HEK293 (cell line): ENCODE data around the gene DCHS1.

Experiments used
- EGR2 ChIP-seq: fragments of 450-650 bp; formaldehyde crosslinking; IDR thresholded peaks from 2 replicates; pipeline ENCODE4 v1.5.1; 2016; ENCODE audit warnings: low read depth, missing biosample characterization, missing genetic modification characterization
- GLIS1 ChIP-seq: fragments of 450-650 bp; formaldehyde crosslinking; IDR thresholded peaks from 2 replicates; pipeline ENCODE4 v1.5.1; 2016; ENCODE audit warnings: missing biosample characterization, missing genetic modification characterization
- GLIS2 ChIP-seq: fragments of 450-650 bp; formaldehyde crosslinking; IDR thresholded peaks from 2 replicates; pipeline ENCODE4 v1.5.1; 2016; ENCODE audit warnings: missing biosample characterization, missing genetic modification characterization
- KLF9 ChIP-seq: fragments of 450-650 bp; formaldehyde crosslinking; IDR thresholded peaks from 2 replicates; pipeline ENCODE4 v1.5.1; 2016; ENCODE audit warnings: missing biosample characterization, missing genetic modification characterization, low read depth
- MEIS1 ChIP-seq: sonication (generic); formaldehyde crosslinking; IDR thresholded peaks from 2 replicates; pipeline ENCODE4 v1.8.1; 2022; ENCODE audit warnings: missing genetic modification reagents, mild to moderate bottlenecking, borderline replicate concordance
- SALL2 ChIP-seq: fragments of 450-650 bp; formaldehyde crosslinking; IDR thresholded peaks from 2 replicates; pipeline ENCODE4 v1.5.0; 2017; ENCODE audit warnings: missing biosample characterization, mild to moderate bottlenecking, missing genetic modification characterization, borderline replicate concordance
- ZFP69B ChIP-seq: fragments of 450-650 bp; formaldehyde crosslinking; IDR thresholded peaks from 2 replicates; pipeline ENCODE4 v1.5.1; 2016; ENCODE audit warnings: missing biosample characterization, missing genetic modification characterization
- ZNF175 ChIP-seq: fragments of 450-650 bp; formaldehyde crosslinking; IDR thresholded peaks from 2 replicates; pipeline ENCODE4 v1.5.1; 2016; ENCODE audit warnings: missing biosample characterization, missing genetic modification characterization
- ZNF19 ChIP-seq: fragments of 450-650 bp; formaldehyde crosslinking; IDR thresholded peaks from 2 replicates; pipeline ENCODE4; 2016; ENCODE audit warnings: missing biosample characterization, missing genetic modification characterization, low read depth
- ZNF274 ChIP-seq, 2 experiments: fragments of 200-500 bp in 1 of 2; fragments of 450-650 bp in 1 of 2; sonication (Bioruptor generic) in 1 of 2; formaldehyde crosslinking in 1 of 2; IDR thresholded peaks; 2 replicates each; pipeline versions ENCODE4 v1.5.1 to v1.6.1; 2014 to 2016; ENCODE audit warnings: borderline replicate concordance in 1 of 2, inconsistent platforms in 1 of 2, low read length in 1 of 2, missing biosample characterization in 1 of 2, missing genetic modification characterization in 1 of 2
- ZNF513 ChIP-seq: fragments of 450-650 bp; IDR thresholded peaks from 2 replicates; pipeline ENCODE4 v1.5.1; 2018; ENCODE audit warnings: missing biosample characterization, missing genetic modification characterization
- ZNF529 ChIP-seq: fragments of 450-650 bp; formaldehyde crosslinking; IDR thresholded peaks from 2 replicates; pipeline ENCODE4 v1.5.1; 2017; ENCODE audit warnings: missing genetic modification characterization, missing biosample characterization; ENCODE audit not compliant: insufficient replicate concordance
- ZNF530 ChIP-seq: fragments of 450-650 bp; formaldehyde crosslinking; IDR thresholded peaks from 2 replicates; pipeline ENCODE4 v1.5.1; 2016; ENCODE audit warnings: low read depth, missing biosample characterization, missing genetic modification characterization
- ZNF555 ChIP-seq: fragments of 450-650 bp; formaldehyde crosslinking; conservative IDR thresholded peaks from 2 replicates; pipeline ENCODE4 v1.5.1; 2017; ENCODE audit warnings: missing biosample characterization, mild to moderate bottlenecking, missing genetic modification characterization, inconsistent platforms
- ZNF561 ChIP-seq: fragments of 450-650 bp; IDR thresholded peaks from 2 replicates; pipeline ENCODE4 v1.5.1; 2018; ENCODE audit warnings: missing biosample characterization, missing genetic modification characterization, borderline replicate concordance
- ZNF639 ChIP-seq: fragments of 450-650 bp; formaldehyde crosslinking; IDR thresholded peaks from 2 replicates; pipeline ENCODE4 v1.5.1; 2016; ENCODE audit warnings: missing biosample characterization, missing genetic modification characterization
- ZNF830 ChIP-seq: fragments of 450-650 bp; IDR thresholded peaks from 2 replicates; pipeline ENCODE4 v1.5.0; 2018; ENCODE audit warnings: missing biosample characterization, missing genetic modification characterization, low read depth, mild to moderate bottlenecking, moderate library complexity
- ZSCAN5A ChIP-seq: fragments of 450-650 bp; formaldehyde crosslinking; IDR thresholded peaks from 2 replicates; pipeline ENCODE4 v1.5.1; 2016; ENCODE audit warnings: missing biosample characterization, missing genetic modification characterization
- TF ChIP-seq, protein P1 (sequence below): fragments of 450-650 bp; formaldehyde crosslinking; IDR thresholded peaks from 2 replicates; pipeline ENCODE4 v1.5.0; 2017; ENCODE audit warnings: missing biosample characterization, missing genetic modification characterization, borderline replicate concordance
- TF ChIP-seq, protein P2 (sequence below): fragments of 450-650 bp; formaldehyde crosslinking; IDR thresholded peaks from 2 replicates; pipeline ENCODE4 v1.5.1; 2016; ENCODE audit warnings: missing biosample characterization, missing genetic modification characterization
- TF ChIP-seq, protein P3 (sequence below): fragments of 450-650 bp; formaldehyde crosslinking; IDR thresholded peaks from 2 replicates; pipeline ENCODE4; 2016; ENCODE audit warnings: missing biosample characterization, missing genetic modification characterization
- TF ChIP-seq, protein P4 (sequence below): fragments of 450-650 bp; formaldehyde crosslinking; IDR thresholded peaks from 2 replicates; pipeline ENCODE4 v1.5.1; 2016; ENCODE audit warnings: missing biosample characterization, missing genetic modification characterization

The DCHS1 gene

GRCh38 chr11:6612213-6613041, 43.2 kb downstream of the DCHS1 start, which contains the start of gene TAF10 (continued):
- TF ChIP-seq KLF9 (tag by site-specific recombination) (peak; percentile 36), SALL2 (no peak), ZNF529 (tag by site-specific recombination) (no peak), ZNF175 (tag by site-specific recombination) (no peak), ZNF274 (IDR thresholded peaks at IDR 0.05; ENCODE audit: low read length) (no peak), ZNF274 (tag by site-specific recombination; IDR thresholded peaks at IDR 0.05; ENCODE audit: borderline replicate concordance) (no peak), EGR2 (tag by site-specific recombination) (peak; percentile 39; the same call in 1 of the 2 replicates), ZNF530 (tag by site-specific recombination) (no peak), ZNF639 (no peak), ZFP69B (no peak), GLIS2 (tag by site-specific recombination) (peak; percentile 54), ZNF561 (tag by site-specific recombination) (no peak), ZNF513 (tag by site-specific recombination) (no peak), ZSCAN5A (tag by site-specific recombination) (no peak), ZNF830 (tag by site-specific recombination) (no peak), ZNF555 (tag by site-specific recombination) (no peak), ZNF19 (tag by site-specific recombination) (no peak), GLIS1 (tag by site-specific recombination) (no peak), MEIS1 (no peak)
- TF ChIP-seq, protein P1, sequence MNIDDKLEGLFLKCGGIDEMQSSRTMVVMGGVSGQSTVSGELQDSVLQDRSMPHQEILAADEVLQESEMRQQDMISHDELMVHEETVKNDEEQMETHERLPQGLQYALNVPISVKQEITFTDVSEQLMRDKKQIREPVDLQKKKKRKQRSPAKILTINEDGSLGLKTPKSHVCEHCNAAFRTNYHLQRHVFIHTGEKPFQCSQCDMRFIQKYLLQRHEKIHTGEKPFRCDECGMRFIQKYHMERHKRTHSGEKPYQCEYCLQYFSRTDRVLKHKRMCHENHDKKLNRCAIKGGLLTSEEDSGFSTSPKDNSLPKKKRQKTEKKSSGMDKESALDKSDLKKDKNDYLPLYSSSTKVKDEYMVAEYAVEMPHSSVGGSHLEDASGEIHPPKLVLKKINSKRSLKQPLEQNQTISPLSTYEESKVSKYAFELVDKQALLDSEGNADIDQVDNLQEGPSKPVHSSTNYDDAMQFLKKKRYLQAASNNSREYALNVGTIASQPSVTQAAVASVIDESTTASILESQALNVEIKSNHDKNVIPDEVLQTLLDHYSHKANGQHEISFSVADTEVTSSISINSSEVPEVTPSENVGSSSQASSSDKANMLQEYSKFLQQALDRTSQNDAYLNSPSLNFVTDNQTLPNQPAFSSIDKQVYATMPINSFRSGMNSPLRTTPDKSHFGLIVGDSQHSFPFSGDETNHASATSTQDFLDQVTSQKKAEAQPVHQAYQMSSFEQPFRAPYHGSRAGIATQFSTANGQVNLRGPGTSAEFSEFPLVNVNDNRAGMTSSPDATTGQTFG (tag by site-specific recombination): no peak
- TF ChIP-seq, protein P2, sequence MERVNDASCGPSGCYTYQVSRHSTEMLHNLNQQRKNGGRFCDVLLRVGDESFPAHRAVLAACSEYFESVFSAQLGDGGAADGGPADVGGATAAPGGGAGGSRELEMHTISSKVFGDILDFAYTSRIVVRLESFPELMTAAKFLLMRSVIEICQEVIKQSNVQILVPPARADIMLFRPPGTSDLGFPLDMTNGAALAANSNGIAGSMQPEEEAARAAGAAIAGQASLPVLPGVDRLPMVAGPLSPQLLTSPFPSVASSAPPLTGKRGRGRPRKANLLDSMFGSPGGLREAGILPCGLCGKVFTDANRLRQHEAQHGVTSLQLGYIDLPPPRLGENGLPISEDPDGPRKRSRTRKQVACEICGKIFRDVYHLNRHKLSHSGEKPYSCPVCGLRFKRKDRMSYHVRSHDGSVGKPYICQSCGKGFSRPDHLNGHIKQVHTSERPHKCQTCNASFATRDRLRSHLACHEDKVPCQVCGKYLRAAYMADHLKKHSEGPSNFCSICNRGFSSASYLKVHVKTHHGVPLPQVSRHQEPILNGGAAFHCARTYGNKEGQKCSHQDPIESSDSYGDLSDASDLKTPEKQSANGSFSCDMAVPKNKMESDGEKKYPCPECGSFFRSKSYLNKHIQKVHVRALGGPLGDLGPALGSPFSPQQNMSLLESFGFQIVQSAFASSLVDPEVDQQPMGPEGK (tag by site-specific recombination): peak; percentile 77; the same call in 1 of the 2 replicates
- TF ChIP-seq, protein P3, sequence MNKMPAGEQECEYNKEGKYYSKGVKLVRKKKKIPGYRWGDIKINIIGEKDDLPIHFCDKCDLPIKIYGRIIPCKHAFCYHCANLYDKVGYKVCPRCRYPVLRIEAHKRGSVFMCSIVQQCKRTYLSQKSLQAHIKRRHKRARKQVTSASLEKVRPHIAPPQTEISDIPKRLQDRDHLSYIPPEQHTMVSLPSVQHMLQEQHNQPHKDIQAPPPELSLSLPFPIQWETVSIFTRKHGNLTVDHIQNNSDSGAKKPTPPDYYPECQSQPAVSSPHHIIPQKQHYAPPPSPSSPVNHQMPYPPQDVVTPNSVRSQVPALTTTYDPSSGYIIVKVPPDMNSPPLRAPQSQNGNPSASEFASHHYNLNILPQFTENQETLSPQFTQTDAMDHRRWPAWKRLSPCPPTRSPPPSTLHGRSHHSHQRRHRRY (tag by site-specific recombination): no peak
- TF ChIP-seq, protein P4, sequence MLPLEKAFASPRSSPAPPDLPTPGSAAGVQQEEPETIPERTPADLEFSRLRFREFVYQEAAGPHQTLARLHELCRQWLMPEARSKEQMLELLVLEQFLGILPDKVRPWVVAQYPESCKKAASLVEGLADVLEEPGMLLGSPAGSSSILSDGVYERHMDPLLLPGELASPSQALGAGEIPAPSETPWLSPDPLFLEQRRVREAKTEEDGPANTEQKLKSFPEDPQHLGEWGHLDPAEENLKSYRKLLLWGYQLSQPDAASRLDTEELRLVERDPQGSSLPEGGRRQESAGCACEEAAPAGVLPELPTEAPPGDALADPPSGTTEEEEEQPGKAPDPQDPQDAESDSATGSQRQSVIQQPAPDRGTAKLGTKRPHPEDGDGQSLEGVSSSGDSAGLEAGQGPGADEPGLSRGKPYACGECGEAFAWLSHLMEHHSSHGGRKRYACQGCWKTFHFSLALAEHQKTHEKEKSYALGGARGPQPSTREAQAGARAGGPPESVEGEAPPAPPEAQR (tag by site-specific recombination): no peak
